Gastrocnemius medialis (tissue), 4 donors: ENCODE results near the gene THPO. TPM values are rescaled to one million over a fixed set of nuclear protein-coding genes. Genes with fewer than 3 reads are reported as not detected.

ENCODE experiments used
- ATAC-seq, 2 donors: fragments of 150-250 bp; one replicate each; pipeline ENCODE4 v1.9.1; 2016
- DNase-seq, 2 donors: peaks; one replicate each; pipeline ENCODE4 v3.0.0-alpha.2; 2019
- H3K27ac ChIP-seq, 4 donors: fragments of 200-600 bp; sonication (generic); 1 replicate in 1 of 4; 2 replicates in 3 of 4; pipeline ENCODE4 v1.5.1; 2016 to 2018; ENCODE audit warnings: mild to moderate bottlenecking in 2 of 4, moderate library complexity in 1 of 4
- H3K27me3 ChIP-seq, 3 donors: fragments of 200-600 bp; sonication (generic) in 2 of 3; 1 replicate in 1 of 3; 2 replicates in 2 of 3; pipeline versions ENCODE4 v1.5.1 to v1.6.0; 2016 to 2019; ENCODE audit warnings: mild to moderate bottlenecking in 1 of 3, moderate library complexity in 1 of 3
- H3K36me3 ChIP-seq, 2 donors: fragments of 200-600 bp; sonication (generic) in 1 of 2; one replicate each; pipeline ENCODE4 v1.5.1; 2017 to 2018
- H3K4me1 ChIP-seq, 2 donors: fragments of 200-600 bp; sonication (generic) in 1 of 2; one replicate each; pipeline ENCODE4 v1.5.1; 2016 to 2017; ENCODE audit warnings: mild to moderate bottlenecking in 2 of 2
- H3K4me3 ChIP-seq, 4 donors: fragments of 200-600 bp; sonication (generic) in 3 of 4; 1 replicate in 1 of 4; 2 replicates in 3 of 4; pipeline ENCODE4 v1.5.1; 2016 to 2019; ENCODE audit warnings: mild to moderate bottlenecking in 2 of 4
- H3K9me3 ChIP-seq, 3 donors: fragments of 200-600 bp; sonication (generic) in 2 of 3; 1 replicate in 1 of 3; 2 replicates in 2 of 3; pipeline ENCODE4 v1.5.1; 2016 to 2019
- POLR2A ChIP-seq, 2 donors: fragments of 450-650 bp; IDR thresholded peaks; one replicate each; pipeline ENCODE4 v1.6.1; 2017; ENCODE audit warnings: antibody characterized with exemption in 2 of 2, mild to moderate bottlenecking in 2 of 2, moderate library complexity in 2 of 2
- in situ Hi-C, 4 donors: fragments of 200-750 bp; cut with MboI; loops; one replicate each; pipeline versions ENCODE4 v1.15.0 to v1.8.0; 2017; ENCODE audit warnings: low sequenced_read_pairs in 4 of 4
- intact Hi-C: fragments of 100-400 bp; cut with DNase I; formaldehyde crosslinking; loops from one replicate; pipeline ENCODE4 v1.15.1; 2023; ENCODE audit warnings: low total_unique reads
- total RNA-seq, 4 donors: library from RNA; depleted of rRNA; stranded (reverse); fragments of >200 nt; gene quantifications; one replicate each; pipeline versions ENCODE4 v1.1.0 to v1.2.3, GENCODE V29; 2016
- TF ChIP-seq, protein P1 (sequence below), 5 experiments: fragments of 450-650 bp in 3 of 5; fragments of 200-600 bp in 2 of 5; sonication (generic) in 2 of 5; IDR thresholded peaks in 4 of 5; conservative IDR thresholded peaks in 1 of 5; 1 replicate in 4 of 5; 2 replicates in 1 of 5; pipeline ENCODE4 v1.5.1; 2016 to 2019; ENCODE audit warnings: antibody characterized with exemption in 5 of 5, mild to moderate bottlenecking in 3 of 5, moderate library complexity in 3 of 5

The THPO gene
- total RNA-seq, 4 donors from 2014 or later: 0.36 to 2.5 (median 0.69) TPM; not detected in 1

- in situ Hi-C loops: no loop called here
- Histone ChIP-seq H3K9me3 (no peaks in the 10 kb centered on the region), H3K36me3 (no peaks in the 10 kb centered on the region), H3K4me3 (no peak overlapping the region), H3K4me1 (no peaks in the 10 kb centered on the region), H3K27ac (no peak overlapping the region), H3K27me3 (no peaks in the 10 kb centered on the region)
- intact Hi-C loops: no loop called here
- TF ChIP-seq POLR2A (IDR thresholded peaks at IDR 0.05): no peak
- TF ChIP-seq, protein P1, sequence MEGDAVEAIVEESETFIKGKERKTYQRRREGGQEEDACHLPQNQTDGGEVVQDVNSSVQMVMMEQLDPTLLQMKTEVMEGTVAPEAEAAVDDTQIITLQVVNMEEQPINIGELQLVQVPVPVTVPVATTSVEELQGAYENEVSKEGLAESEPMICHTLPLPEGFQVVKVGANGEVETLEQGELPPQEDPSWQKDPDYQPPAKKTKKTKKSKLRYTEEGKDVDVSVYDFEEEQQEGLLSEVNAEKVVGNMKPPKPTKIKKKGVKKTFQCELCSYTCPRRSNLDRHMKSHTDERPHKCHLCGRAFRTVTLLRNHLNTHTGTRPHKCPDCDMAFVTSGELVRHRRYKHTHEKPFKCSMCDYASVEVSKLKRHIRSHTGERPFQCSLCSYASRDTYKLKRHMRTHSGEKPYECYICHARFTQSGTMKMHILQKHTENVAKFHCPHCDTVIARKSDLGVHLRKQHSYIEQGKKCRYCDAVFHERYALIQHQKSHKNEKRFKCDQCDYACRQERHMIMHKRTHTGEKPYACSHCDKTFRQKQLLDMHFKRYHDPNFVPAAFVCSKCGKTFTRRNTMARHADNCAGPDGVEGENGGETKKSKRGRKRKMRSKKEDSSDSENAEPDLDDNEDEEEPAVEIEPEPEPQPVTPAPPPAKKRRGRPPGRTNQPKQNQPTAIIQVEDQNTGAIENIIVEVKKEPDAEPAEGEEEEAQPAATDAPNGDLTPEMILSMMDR (IDR thresholded peaks at IDR 0.05 in 4 of 5, conservative IDR thresholded peaks at IDR 0.05 in 1 of 5): no peak
- ATAC-seq (no peak), DNase-seq (no peak)
These were observed 13.3 kb upstream of the THPO start for GRCh38 chr3:184391266-184391665.

DNA sequence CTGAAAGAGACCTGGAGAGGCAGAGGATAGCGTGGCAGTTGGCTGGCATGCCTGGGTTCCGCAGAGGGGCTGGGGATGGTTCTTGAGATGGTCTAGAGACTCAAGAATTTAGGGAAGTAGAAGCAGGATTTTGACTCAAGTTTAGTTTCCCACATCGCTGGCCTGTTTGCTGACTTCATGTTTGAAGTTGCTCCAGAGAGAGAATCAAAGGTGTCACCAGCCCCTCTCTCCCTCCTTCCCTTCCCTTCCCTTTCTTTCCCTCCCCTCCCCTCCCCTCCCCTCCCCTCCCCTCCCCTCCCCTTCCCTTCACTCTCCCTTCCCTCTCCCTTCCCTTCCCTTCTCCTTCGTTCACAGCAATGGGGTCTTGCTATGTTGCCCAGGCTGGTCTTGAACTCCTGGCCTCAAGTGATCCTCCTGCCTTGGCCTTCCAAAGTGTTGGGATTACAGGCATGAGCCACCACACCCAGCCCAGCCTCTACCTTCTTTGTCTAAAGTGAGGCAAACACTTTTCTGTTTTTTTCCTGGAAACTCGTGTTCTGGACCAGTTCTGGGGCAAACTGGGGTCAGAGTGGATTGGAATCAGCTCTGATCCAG, 12.0 kb upstream of the THPO start:
- in situ Hi-C loops (no loop called here), intact Hi-C loops (no loop called here)

DNA sequence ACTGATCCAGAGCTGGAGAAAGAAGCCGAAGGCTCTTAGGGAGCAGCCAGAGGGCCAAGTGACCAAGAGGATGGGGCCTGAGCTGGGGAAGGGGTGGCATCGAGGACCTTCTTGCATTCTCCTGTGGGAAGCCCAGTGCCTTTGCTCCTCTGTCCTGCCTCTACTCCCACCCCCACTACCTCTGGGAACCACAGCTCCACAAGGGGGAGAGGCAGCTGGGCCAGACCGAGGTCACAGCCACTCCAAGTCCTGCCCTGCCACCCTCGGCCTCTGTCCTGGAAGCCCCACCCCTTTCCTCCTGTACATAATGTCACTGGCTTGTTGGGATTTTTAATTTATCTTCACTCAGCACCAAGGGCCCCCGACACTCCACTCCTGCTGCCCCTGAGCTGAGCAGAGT, 11.4 kb upstream of the THPO start:
- H3K27ac ChIP-seq: no peak overlapping the region
- TF ChIP-seq, protein P1 (IDR thresholded peaks at IDR 0.05 in 4 of 5, conservative IDR thresholded peaks at IDR 0.05 in 1 of 5): no peak
- no peak for TF ChIP-seq POLR2A (IDR thresholded peaks at IDR 0.05)
- DNase-seq: no peak
- H3K36me3 ChIP-seq: no peaks in the 10 kb centered on the region
- in situ Hi-C loops: no loop called here
- H3K27me3 ChIP-seq: no peaks in the 10 kb centered on the region
- no peaks in the 10 kb centered on the region for H3K4me1 ChIP-seq
- no peak overlapping the region for H3K4me3 ChIP-seq
- no peak for ATAC-seq
- no peaks in the 10 kb centered on the region for H3K9me3 ChIP-seq
- intact Hi-C loops: no loop called here

More for the DNA sequence above, 12.0 kb upstream of the THPO start:
- Histone ChIP-seq H3K27ac (no peak overlapping the region), H3K9me3 (no peaks in the 10 kb centered on the region), H3K36me3 (no peaks in the 10 kb centered on the region), H3K4me1 (no peaks in the 10 kb centered on the region), H3K4me3 (no peak overlapping the region), H3K27me3 (no peaks in the 10 kb centered on the region)
- DNase-seq (no peak), ATAC-seq (no peak)
- no peak for TF ChIP-seq POLR2A (IDR thresholded peaks at IDR 0.05)
- TF ChIP-seq, protein P1 (IDR thresholded peaks at IDR 0.05 in 4 of 5, conservative IDR thresholded peaks at IDR 0.05 in 1 of 5): no peak

DNA sequence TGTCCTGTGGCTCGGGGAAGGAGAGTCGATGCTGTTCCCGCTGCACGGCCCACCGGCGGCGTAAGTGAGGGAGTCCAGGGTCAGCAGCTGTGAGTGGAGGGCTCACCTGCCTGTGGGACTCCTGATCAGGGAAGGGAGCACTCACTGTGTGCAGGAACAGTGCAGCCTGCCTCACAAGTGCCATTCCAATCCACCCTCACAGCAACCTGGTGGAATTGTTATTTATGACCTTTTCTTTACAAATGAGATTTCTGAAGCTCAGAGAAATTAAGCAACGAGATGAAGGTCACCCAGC, 10.9 kb upstream of the THPO start:
- Histone ChIP-seq H3K4me3 (no peak overlapping the region), H3K27ac (no peak overlapping the region), H3K4me1 (no peaks in the 10 kb centered on the region), H3K9me3 (no peaks in the 10 kb centered on the region), H3K36me3 (no peaks in the 10 kb centered on the region), H3K27me3 (no peaks in the 10 kb centered on the region)
- no peak for TF ChIP-seq POLR2A (IDR thresholded peaks at IDR 0.05)
- TF ChIP-seq, protein P1 (IDR thresholded peaks at IDR 0.05 in 4 of 5, conservative IDR thresholded peaks at IDR 0.05 in 1 of 5): no peak
- DNase-seq (no peak), ATAC-seq (no peak)
- intact Hi-C loops: no loop called here
- in situ Hi-C loops: no loop called here
